GM12891 (cell line): ENCODE measurements around the gene GTF2A1.

ENCODE experiments used
- PAX5 ChIP-seq: IDR thresholded peaks from 2 replicates; pipeline ENCODE4 v1.6.1; 2011; ENCODE audit warnings: low read length, moderate library complexity, mild to moderate bottlenecking; ENCODE audit not compliant: insufficient read depth, severe bottlenecking
- POLR2A ChIP-seq: IDR thresholded peaks from 2 replicates; pipeline ENCODE4 v1.6.1; 2011; ENCODE audit warnings: low read depth, low read length, control low read depth
- POLR2AphosphoS5 ChIP-seq: IDR thresholded peaks from 2 replicates; pipeline ENCODE4 v1.6.1; 2011; ENCODE audit warnings: low read depth, low read length, control low read depth
- POU2F2 ChIP-seq: IDR thresholded peaks from 2 replicates; pipeline ENCODE4 v1.6.1; 2011; ENCODE audit warnings: low read depth, mild to moderate bottlenecking, control low read depth, low read length, moderate library complexity
- SPI1 ChIP-seq: IDR thresholded peaks from 2 replicates; pipeline ENCODE4 v1.6.1; 2011; ENCODE audit warnings: low read depth, low read length, control low read depth
- TAF1 ChIP-seq: IDR thresholded peaks from 2 replicates; pipeline ENCODE4 v1.6.1; 2011; ENCODE audit warnings: low read depth, low read length, control low read depth

GRCh38 chr14:81265636-81266169 lies 44.9 kb upstream of the GTF2A1 start:
- TF ChIP-seq POU2F2 (no peak), POLR2A (no peak), POLR2AphosphoS5 (no peak), PAX5 (no peak), TAF1 (no peak), SPI1 (no peak)
